Measurements from ENCODE around the gene GPRC5B.

Gene GPRC5B

DNA sequence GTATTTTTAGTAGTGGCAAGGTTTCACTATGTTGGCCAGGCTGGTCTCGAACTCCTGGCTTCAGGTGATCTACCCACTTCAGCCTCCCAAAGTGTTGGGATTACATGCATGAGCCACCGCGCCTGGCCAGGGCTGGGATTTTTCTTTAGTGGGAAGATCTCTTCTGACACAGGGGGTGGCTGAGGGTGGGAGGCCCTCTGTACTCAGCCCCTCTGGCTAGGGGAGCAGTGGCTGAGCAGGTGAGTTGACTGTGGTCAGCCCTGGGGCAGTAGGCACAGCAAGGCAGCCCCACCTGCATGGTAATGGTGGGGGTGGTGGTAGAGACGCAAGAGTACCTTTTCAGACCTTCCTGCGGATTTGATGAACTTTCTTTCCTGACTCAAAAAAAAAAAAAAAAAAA lies 12.3 kb upstream of the GPRC5B start:
- no peak overlapping the region for H3K27ac ChIP-seq
- TF ChIP-seq, protein P1, sequence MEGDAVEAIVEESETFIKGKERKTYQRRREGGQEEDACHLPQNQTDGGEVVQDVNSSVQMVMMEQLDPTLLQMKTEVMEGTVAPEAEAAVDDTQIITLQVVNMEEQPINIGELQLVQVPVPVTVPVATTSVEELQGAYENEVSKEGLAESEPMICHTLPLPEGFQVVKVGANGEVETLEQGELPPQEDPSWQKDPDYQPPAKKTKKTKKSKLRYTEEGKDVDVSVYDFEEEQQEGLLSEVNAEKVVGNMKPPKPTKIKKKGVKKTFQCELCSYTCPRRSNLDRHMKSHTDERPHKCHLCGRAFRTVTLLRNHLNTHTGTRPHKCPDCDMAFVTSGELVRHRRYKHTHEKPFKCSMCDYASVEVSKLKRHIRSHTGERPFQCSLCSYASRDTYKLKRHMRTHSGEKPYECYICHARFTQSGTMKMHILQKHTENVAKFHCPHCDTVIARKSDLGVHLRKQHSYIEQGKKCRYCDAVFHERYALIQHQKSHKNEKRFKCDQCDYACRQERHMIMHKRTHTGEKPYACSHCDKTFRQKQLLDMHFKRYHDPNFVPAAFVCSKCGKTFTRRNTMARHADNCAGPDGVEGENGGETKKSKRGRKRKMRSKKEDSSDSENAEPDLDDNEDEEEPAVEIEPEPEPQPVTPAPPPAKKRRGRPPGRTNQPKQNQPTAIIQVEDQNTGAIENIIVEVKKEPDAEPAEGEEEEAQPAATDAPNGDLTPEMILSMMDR (IDR thresholded peaks at IDR 0.05): no peak
- TF ChIP-seq ZFX (IDR thresholded peaks at IDR 0.05; ENCODE audit: borderline replicate concordance): no peak

DNA sequence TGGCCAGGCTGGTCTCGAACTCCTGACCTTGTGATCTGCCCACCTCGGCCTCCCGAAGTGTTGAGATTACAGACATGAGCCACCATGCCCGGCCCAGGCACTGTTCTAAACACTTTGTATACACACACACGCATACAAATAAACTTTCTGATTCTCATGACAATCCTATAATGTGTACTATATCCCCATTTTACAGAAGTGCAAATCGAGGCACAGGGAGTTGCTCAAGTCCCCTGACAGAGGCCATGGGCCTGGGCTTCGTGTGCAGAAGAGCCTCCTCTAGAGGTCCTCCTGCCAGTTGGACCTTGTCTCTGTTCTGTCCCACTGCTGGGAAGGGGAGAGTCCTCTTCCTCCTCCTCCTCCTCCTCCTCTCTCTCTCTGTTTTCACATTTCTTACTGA lies 9.9 kb upstream of the GPRC5B start:
- H3K27ac ChIP-seq: no peak overlapping the region
- TF ChIP-seq ZFX (IDR thresholded peaks at IDR 0.05; ENCODE audit: borderline replicate concordance): no peak
- TF ChIP-seq, protein P1 (IDR thresholded peaks at IDR 0.05): no peak

- TF ChIP-seq ZFX (IDR thresholded peaks at IDR 0.05; ENCODE audit: borderline replicate concordance): no peak
- TF ChIP-seq, protein P1 (IDR thresholded peaks at IDR 0.05): no peak
- H3K27ac ChIP-seq: no peak overlapping the region
These were observed 8.3 kb upstream of the GPRC5B start for GRCh38 chr16:19892902-19893301.

- no peak for TF ChIP-seq ZFX (IDR thresholded peaks at IDR 0.05; ENCODE audit: borderline replicate concordance)
- TF ChIP-seq, protein P1 (IDR thresholded peaks at IDR 0.05): no peak
- no peak overlapping the region for H3K27ac ChIP-seq
These were observed 6.3 kb upstream of the GPRC5B start for GRCh38 chr16:19890901-19891300.

DNA sequence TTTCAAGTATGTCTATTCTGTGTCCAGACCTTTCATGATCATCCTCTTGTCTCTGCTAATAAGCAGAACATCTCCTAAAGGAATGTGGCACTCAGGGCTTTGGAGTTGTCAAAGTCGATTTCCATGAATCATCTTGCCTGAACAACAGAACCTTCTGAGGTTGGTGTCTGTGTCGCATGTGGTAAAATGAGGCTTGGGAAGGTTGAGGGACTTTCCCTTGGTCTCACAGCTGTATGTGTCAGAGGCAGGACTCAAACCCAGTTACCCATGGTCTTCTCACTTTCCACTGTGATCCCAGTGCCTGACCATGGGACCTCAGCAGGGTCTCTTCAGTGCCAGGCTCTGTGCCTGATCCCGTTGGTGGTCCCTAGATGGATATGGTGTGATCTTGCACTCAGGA lies 4.2 kb upstream of the GPRC5B start:
- H3K27ac ChIP-seq: no peak overlapping the region
- TF ChIP-seq ZFX (IDR thresholded peaks at IDR 0.05; ENCODE audit: borderline replicate concordance): no peak
- TF ChIP-seq, protein P1 (IDR thresholded peaks at IDR 0.05): no peak

DNA sequence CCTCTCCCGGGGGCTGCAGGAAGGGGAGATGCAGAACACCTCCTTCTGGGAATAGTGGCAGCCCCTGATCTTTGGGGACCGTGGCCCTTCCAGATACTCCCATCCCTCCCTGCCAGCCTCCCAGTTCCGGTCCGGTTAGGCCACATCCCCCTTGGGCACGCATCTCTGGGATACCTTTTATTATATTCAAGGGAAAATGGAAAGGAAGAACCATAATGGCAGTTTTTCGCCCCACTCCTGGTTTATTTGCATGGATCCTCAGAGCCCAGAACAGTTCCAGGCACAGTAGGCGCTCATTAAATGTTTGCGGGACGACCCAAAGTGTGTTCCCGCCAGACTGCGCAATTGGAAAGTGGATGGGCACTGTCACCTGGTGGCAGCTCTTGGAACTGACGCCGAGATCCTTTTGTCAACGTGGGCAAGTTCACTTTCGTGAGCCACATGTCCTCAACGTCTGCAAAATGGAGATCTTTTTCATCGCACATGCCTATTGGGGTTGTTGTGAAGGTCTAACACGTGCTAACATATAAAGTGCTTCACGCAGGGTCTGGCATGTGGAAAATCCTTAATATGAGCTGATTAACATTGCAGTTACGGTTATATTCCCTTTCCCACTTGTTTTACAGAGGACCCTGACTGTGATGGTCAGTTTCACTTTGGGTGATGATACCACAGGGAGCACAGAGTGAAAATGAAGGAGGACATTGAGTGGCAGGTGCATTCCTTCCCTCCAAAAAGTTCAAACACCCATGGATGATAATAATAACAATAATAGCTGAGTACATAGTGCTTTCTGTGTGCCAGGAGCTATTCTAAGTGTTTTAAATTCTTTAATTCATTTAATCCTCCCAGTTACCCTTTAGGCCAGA lies 1.7 kb upstream of the GPRC5B start:
- no peak for TF ChIP-seq ZFX (IDR thresholded peaks at IDR 0.05; ENCODE audit: borderline replicate concordance)
- TF ChIP-seq, protein P1 (IDR thresholded peaks at IDR 0.05): peak; percentile 100
- H3K27ac ChIP-seq: no peak overlapping the region

GRCh38 chr16:19885451-19886072 lies 914 bp upstream of the GPRC5B start:
- TF ChIP-seq, protein P1 (IDR thresholded peaks at IDR 0.05): no peak
- TF ChIP-seq ZFX (IDR thresholded peaks at IDR 0.05; ENCODE audit: borderline replicate concordance): no peak
- no peak overlapping the region for H3K27ac ChIP-seq
